CD4-positive, alpha-beta T cell treated with Interleukin-6 at 100 ng/mL for 8 hours (primary cell): Measurements from ENCODE around the gene PRXL2B.
A peak's percentile ranks its signal among the peaks of the same experiment; 100 is the strongest.
"Not testable (repeated sequence)": the region's sequence is repeated elsewhere in the genome, so short reads cannot be mapped to it uniquely, and the experiment has no call there.

Experiments
- DNase-seq: peaks from one replicate; pipeline ENCODE4 v3.0.0-alpha.2; 2020; ENCODE audit warnings: mixed read lengths, low spot score

Gene PRXL2B

GRCh38 chr1:2586154-2587070, at the start of gene PRXL2B:
Gene PRXL2B, plus strand, starts transcription at chr1:2586777. Its CDS starts 109 bp downstream, at chr1:2586886.
- peak; percentile 97 for DNase-seq

- DNase-seq: no peak
Measured at GRCh38 chr1:2537784-2538115, 48.8 kb upstream of the PRXL2B start.

- no peak for DNase-seq
Measured at GRCh38 chr1:2538376-2538775, 48.2 kb upstream of the PRXL2B start.

- DNase-seq: no peak
Measured at GRCh38 chr1:2538872-2539271, 47.7 kb upstream of the PRXL2B start.

- DNase-seq: no peak
Measured at GRCh38 chr1:2539312-2539907, 47.2 kb upstream of the PRXL2B start.

GRCh38 chr1:2540816-2541492, 45.6 kb upstream of the PRXL2B start:
- DNase-seq: no peak

- no peak for DNase-seq
Measured at GRCh38 chr1:2541619-2542245, 44.8 kb upstream of the PRXL2B start.

GRCh38 chr1:2542246-2542915, 44.2 kb upstream of the PRXL2B start:
- DNase-seq: no peak

- peak; percentile 50 for DNase-seq
Measured at GRCh38 chr1:2543543-2544092, 43.0 kb upstream of the PRXL2B start.

- DNase-seq: no peak
Measured at GRCh38 chr1:2544093-2544874, 42.3 kb upstream of the PRXL2B start.

GRCh38 chr1:2544875-2545640, 41.5 kb upstream of the PRXL2B start:
- no peak for DNase-seq

- DNase-seq: peak; percentile 94
Measured at GRCh38 chr1:2545754-2546514, 40.6 kb upstream of the PRXL2B start.

- peak; percentile 91 for DNase-seq
Measured at GRCh38 chr1:2546515-2547209, 39.9 kb upstream of the PRXL2B start.

- DNase-seq: peak; percentile 35
Measured at GRCh38 chr1:2547210-2548067, 39.1 kb upstream of the PRXL2B start.

- DNase-seq: peak; percentile 87
Measured at GRCh38 chr1:2548068-2548589, 38.4 kb upstream of the PRXL2B start.

GRCh38 chr1:2549367-2550029, 37.1 kb upstream of the PRXL2B start:
- DNase-seq: not testable (repeated sequence)
